ENCODE results near the gene GAS7.

DNA sequence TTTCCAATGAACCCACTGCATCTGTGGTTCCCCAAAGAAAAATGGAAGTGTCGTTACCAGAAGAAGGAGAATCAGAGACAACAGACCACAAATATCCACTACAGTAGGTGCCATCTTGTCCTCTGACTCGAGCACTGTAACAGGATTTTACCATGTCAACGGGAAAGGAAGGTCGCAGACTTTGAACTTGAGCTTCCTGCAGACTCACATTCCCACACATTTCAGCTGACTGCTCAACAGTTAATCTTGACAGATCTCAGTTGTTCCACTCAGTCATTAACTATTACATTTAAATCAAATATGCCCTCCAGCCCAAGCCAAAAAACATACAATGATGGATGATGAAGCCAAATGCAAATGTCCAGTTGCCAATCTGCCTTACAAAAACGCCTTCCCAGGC is 37.0 kb downstream of the GAS7 start:
- TF ChIP-seq CTCF (IDR thresholded peaks at IDR 0.05) (no peak), POLR2A (IDR thresholded peaks at IDR 0.05) (no peak)
